Measurements from ENCODE around the gene LZIC.

Gene LZIC

GRCh38 chr1:9910076-9910422 is 33.1 kb downstream of the LZIC start, which contains the start of gene CTNNBIP1:
TSS of gene CTNNBIP1 (minus strand) at chr1:9910269. CDS start at chr1:9872064, 38,205 bp downstream.
- no peak for DNase-seq

- DNase-seq: peak; percentile 24
These were observed 33.8 kb downstream of the LZIC start for GRCh38 chr1:9909234-9910046.

DNA sequence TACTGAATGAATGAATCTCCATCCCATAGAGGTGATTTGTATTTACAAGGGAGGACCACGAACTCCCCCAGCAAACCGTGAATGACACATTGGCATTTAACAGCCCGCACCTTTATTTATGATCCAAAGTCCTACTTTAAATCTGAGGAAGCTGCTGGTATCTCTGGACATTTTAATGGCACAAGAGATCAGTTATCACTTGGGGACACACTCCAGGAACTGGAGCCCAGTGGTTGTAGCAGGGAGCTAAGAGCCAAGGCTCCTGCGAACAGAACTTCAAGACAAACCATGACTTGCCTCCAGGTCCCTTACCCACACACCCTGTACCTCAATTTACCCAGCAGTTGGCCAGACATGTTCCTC is 34.3 kb downstream of the LZIC start:
- DNase-seq: no peak

GRCh38 chr1:9907441-9907840 is 35.8 kb downstream of the LZIC start:
- DNase-seq: no peak

DNA sequence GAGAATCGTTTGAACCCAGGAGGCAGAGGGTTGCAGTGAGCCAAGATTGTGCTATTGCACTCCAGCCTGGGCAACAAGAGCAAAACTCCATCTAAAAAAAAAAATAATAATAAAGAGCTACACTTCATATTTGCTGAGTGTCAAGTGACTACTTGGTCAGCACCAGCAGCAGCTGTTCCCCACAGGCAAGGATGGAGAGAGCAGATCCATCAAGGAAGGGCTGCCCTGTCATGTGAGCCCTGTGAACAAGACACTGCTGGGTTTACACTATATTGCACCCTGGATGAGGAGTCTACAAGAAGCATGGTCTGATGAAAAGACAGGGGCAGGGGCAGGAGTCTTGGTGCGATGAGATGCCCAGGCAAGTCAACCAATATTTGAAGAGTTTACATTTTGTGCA is 36.7 kb downstream of the LZIC start:
- no peak for DNase-seq

- DNase-seq: no peak
These were observed 38.2 kb downstream of the LZIC start for GRCh38 chr1:9905010-9905409.

DNA sequence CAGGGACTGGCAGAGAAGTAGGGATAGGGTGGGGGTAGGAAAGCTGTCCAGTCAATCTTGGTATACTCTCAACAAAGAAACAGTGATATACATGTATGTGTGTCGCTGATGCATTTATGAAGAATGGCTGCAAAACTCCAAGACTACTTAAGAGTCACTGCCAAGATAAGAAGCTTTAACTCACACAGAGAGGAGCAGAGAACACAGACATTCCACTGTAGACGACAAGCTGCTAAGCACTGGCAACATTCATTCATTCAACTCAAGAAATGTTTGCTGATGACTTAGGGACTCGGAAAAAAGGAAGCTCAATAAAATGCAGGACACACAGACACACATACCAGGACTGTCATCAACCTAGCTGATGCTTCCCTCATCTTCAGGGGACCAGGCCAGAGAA is 38.6 kb downstream of the LZIC start:
- no peak for DNase-seq

DNA sequence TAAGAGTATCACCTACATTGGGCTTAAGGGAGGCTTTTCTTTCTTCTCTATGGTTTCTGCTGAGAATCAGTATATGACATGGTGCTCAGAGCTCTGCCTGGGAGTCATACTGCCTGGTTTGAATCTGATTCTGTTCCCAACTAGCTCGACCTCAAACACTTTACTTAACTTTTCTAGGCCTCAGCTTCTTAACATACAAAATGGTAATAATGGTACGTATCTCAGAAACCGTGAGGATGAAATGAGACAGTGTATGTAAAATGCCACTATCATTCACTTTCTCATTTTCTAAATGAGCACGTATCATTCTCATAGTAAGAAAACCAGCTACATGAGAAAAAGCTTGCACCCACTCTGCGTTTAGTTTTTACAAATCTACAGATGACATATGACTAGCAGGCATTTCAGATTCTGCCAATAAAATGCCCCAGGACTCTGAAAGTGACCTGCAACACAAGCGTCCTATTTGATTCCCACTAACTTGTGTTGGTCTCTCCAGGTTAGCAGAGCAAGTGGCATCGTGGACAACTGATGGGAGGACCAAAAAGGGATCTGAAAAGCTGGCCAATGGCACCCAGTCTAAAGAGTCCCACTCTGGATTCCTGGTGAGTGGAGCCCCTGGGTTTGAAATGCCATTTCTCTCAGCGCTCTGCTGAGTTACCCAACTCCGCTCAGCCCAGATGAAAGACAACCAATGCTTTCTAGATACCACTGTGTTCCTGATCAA is 39.2 kb downstream of the LZIC start:
- DNase-seq: no peak

- no peak for DNase-seq
These were observed 41.1 kb downstream of the LZIC start for GRCh38 chr1:9902060-9902452.

DNA sequence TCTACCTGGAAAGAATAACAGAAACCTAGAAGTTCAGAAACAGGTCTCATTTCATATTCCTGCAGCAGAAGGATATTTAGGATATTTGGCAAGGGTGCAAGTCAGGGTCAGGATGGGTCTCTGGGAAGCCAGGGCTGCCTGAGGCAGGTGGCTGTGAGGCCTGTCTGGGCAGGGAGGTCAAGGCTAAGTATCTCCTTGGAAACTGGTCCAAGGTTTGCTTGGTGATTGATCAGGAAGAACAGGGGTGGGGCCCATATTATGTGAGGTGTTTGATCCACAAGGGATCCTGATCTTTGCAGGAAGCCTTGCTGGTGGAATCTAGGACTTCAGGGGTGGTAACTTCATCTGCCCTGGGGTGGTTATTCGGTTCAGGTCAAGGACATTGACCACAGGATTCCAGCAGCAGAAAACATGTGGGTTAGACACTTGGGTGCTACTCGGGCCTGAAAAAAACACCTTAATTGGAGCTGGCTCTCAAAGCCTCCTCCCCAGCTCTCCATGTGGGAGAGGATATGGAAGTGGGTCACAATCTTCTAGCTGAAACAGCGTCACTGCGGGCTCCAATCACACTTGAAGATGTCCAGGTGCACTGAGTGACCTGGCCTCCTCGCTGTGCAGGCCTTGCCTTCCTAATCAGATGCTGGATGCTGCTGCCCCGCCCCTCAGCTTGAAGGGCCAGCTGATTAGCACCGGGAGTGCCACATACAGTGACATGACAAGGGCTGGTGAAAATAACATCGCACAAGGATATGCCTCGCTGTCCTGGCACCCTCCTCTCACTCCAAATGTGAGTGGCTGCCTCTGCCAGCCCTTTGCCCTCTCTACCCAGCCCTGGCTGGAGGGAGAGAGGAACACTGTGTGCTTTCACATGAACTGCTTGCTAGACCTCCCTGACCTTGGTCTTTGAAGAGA is 41.8 kb downstream of the LZIC start:
- no peak for DNase-seq

GRCh38 chr1:9900142-9901043 is 42.8 kb downstream of the LZIC start:
- DNase-seq: no peak

GRCh38 chr1:9894115-9894514 is 49.1 kb downstream of the LZIC start:
- DNase-seq: no peak

DNA sequence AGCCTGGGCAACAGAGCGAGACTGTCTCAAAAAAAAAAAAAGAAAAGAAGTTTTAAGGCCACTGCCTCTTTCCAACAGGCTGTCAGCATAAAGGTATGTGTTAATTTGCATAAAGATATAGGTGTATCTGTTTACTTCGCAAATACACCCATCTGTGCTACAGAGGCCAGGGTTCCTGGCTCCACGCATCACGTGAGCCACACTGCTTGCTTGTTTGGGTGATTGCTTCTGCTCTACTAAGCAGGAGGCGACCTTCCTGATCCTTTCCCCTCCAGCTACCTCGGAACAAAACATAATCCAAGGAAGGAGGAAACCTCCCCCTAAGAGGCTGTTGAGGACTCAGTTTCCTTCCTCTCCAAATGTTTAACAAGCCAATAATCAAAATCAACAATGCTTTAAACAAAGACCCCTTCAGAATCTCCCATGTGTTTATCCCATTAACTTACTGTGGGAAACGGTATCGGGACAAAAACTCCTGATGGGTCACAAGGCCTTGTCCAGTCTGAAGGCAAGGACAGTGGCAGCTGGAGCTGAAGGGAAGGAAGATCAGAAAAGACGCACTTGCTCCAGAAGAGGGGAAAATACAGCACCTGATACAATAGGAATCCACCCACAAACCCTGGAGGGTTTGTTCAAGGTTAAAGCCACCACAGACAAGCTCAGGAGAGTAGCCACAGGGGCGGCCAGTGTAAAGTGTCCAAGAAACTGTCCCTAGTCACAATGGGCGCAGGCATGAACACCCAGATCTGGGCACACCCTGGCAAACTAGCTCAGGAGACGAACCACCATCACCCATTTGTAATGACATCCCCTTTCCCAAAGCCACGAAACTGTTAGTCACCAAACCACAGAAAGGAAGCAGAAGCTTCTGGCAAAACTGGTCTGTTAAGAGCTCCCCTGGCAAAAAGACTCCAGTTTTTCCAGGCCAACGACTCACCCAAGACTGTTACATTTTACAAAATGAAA is 50.3 kb downstream of the LZIC start:
- DNase-seq: no peak

DNA sequence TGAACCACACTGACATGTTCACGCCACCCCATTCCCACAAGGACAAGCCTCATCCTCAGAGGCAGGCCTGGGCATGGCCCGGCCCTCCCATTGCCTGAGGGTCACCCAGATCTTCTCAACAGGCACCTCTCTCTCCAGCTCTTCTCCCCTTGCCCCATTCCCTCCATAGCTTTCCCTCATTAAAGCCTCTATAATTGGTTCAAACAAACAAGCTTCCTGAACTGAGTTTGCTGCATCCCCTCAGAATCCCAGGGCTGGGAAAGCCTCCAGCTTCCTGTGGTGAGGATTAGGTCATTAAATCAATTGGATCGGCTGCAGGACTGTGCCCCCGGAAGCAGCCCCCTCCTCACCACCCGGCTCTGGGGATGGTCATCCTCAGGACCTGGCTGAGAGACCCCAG is 52.0 kb downstream of the LZIC start:
- DNase-seq: no peak

DNA sequence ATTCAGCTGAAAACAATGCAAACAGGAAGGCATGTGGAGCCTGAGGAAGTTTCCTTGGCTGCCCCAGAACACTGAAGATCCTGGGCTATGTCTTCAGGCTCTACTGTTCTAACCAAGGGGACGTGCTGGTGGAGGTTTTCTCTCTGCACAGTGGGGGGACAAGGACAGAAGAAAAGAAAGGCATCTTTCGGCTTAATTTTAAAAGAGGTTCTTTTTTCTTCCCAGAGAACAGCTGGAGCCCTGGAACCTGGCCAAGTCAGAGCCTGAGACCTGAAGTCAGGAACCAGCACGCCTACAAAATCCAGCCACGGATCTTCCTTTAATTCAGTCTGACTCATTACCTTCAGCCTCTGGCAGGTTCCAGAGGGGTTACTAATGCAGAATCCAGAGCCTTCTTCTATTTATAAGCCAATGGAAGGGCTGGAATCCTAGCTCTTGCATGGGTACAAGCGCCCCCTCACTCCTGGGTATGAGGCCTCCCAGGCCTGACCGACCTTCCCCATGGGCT is 52.9 kb downstream of the LZIC start:
- DNase-seq: no peak

GRCh38 chr1:9889411-9889810 is 53.8 kb downstream of the LZIC start:
- DNase-seq: no peak

DNA sequence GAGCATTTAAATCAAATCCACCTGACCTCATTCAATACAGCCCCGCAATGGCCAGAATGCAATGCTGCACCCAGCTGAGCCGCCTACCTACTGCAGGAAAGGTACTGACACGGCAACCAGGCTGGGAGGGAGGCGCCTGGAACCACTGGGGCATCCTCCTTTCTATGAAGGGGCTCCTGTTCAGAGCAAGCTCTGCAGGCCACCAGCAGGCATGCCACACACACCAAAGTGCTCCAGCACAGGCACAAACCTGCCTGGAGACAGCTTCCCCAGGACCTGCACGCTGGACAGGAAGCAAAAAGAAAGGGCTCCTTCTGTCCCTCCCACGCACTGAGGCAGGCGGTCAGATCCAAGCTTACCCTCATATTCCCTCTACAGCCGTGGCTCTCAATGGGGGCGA is 54.3 kb downstream of the LZIC start:
- DNase-seq: no peak

DNA sequence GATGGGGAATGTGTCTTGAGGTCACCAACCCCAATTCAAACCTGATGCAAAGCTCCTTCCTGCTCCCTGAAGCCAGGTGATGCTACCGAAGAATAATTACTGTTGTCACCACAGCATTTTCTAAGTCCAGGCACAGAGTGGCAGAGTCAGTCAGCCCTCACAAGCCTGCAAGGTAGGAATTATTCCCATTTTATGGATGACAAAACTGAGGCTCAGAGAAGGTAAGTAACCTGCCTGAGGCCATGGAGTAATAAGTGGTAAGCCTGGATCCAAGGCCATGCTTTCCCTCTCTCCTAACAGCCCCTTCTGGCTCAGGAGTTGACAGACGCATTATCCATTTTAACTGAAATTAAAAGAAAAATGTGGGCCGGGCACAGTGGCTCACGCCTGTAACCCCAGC is 56.1 kb downstream of the LZIC start:
- no peak for DNase-seq

GRCh38 chr1:9886092-9886742 is 57.0 kb downstream of the LZIC start:
- DNase-seq: no peak

- DNase-seq: no peak
These were observed 58.4 kb downstream of the LZIC start for GRCh38 chr1:9884805-9885204.
